WERI-Rb-1 (cell line): ENCODE data around the gene LYRM4.

Source experiments
- DNase-seq: peaks from one replicate; pipeline ENCODE4 v3.0.0-alpha.2; 2020
- H3K27ac ChIP-seq: fragments of 250-450 bp; sonication (Bioruptor Pico); 2 replicates; pipeline ENCODE4 v1.5.1; 2020; ENCODE audit warnings: mild to moderate bottlenecking, moderate library complexity
- H3K27me3 ChIP-seq: fragments of 250-450 bp; sonication (Bioruptor Pico); 2 replicates; pipeline ENCODE4 v1.5.1; 2021; ENCODE audit warnings: mild to moderate bottlenecking, low read depth, moderate library complexity; ENCODE audit not compliant: insufficient read depth, severe bottlenecking
- H3K36me3 ChIP-seq: fragments of 250-450 bp; sonication (Bioruptor Pico); 2 replicates; pipeline ENCODE4 v1.5.1; 2020; ENCODE audit warnings: mild to moderate bottlenecking, moderate library complexity
- H3K4me3 ChIP-seq: 2 replicates; pipeline ENCODE4 v1.5.1; 2011; ENCODE audit warnings: low read depth, mild to moderate bottlenecking, control low read depth, low read length
- H3K9me3 ChIP-seq: fragments of 250-450 bp; sonication (Bioruptor Pico); 2 replicates; pipeline ENCODE4 v1.5.1; 2021; ENCODE audit warnings: mild to moderate bottlenecking, moderate library complexity; ENCODE audit not compliant: severe bottlenecking
- TF ChIP-seq, protein P1 (sequence below): IDR thresholded peaks from 2 replicates; pipeline ENCODE4 v1.5.1; 2011; ENCODE audit warnings: low read depth, mild to moderate bottlenecking, control low read depth, inconsistent platforms, low read length

Gene LYRM4

DNA sequence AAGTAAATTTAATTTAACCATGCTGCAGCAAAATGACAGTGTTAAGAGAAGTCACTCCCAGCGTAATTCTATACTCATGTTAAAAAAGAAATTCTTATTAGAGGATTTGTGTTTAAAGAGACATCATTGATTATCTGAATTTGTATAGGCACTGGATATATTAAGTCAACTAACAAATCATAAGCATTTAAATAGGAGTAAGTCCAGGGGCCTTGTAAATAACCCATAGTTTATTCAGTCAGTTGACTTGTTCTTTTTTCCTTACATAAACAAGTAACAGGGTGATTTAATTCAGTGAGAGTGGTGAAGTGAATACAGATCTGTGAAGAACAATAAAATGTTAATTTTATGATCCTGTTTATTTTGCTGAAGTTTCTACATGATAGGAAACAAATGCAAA, 22.4 kb downstream of the LYRM4 start:
- no peak for DNase-seq
- TF ChIP-seq, protein P1, sequence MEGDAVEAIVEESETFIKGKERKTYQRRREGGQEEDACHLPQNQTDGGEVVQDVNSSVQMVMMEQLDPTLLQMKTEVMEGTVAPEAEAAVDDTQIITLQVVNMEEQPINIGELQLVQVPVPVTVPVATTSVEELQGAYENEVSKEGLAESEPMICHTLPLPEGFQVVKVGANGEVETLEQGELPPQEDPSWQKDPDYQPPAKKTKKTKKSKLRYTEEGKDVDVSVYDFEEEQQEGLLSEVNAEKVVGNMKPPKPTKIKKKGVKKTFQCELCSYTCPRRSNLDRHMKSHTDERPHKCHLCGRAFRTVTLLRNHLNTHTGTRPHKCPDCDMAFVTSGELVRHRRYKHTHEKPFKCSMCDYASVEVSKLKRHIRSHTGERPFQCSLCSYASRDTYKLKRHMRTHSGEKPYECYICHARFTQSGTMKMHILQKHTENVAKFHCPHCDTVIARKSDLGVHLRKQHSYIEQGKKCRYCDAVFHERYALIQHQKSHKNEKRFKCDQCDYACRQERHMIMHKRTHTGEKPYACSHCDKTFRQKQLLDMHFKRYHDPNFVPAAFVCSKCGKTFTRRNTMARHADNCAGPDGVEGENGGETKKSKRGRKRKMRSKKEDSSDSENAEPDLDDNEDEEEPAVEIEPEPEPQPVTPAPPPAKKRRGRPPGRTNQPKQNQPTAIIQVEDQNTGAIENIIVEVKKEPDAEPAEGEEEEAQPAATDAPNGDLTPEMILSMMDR, result no peak
- no peak overlapping the region for H3K27ac ChIP-seq
- H3K36me3 ChIP-seq, result peaks cover 16% of the 10 kb centered on the region
- no peaks in the 10 kb centered on the region for H3K27me3 ChIP-seq
- no peaks in the 10 kb centered on the region for H3K9me3 ChIP-seq
- H3K4me3 ChIP-seq, result no peak overlapping the region

DNA sequence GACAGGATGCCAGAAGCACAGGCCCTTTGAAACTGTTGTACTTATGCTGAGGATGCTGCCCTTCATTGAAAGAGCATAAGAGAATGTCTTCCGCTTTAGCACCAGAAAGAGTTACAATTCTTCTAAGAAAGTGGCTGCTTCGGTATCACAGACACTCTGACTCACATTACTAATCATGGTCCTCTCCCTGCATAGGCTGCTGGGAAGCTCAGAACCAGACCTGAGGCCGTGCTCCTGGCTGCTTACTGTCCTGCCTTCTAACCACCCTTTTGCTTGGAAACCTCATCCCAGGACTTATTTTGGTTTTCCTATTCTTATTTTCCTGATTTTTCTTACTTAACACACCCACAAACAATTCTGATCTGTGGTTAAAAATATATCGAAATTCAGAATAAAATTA, 22.9 kb downstream of the LYRM4 start:
- peaks cover 12% of the 10 kb centered on the region for H3K36me3 ChIP-seq
- TF ChIP-seq, protein P1, result no peak
- DNase-seq, result no peak

DNA sequence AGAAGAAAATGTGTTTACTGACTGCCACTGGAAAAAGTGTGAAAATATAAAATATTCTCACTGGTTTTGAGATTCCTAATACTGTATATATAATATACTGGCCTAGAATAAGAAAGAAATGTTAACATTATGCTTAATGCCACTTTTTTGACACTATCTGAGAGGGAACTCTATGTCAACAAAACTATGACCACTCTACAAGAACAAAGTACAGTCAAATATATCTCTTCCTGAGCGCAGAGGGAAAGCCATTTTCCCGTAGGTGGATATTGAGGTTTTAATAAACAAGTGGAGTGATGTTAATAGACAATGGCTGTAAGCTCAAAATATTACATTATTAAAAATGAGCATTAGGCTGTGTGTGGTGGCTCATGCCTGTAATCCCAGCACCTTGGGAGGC, 24.9 kb downstream of the LYRM4 start:
- H3K4me3 ChIP-seq, result no peak overlapping the region
- H3K27ac ChIP-seq, result no peak overlapping the region
- TF ChIP-seq, protein P1, result no peak
- no peaks in the 10 kb centered on the region for H3K27me3 ChIP-seq
- no peaks in the 10 kb centered on the region for H3K9me3 ChIP-seq
- DNase-seq, result no peak
- peaks cover 7% of the 10 kb centered on the region for H3K36me3 ChIP-seq

More for the DNA sequence above, 22.9 kb downstream of the LYRM4 start:
- Histone ChIP-seq H3K4me3 (no peak overlapping the region), H3K27ac (no peak overlapping the region), H3K9me3 (no peaks in the 10 kb centered on the region), H3K27me3 (no peaks in the 10 kb centered on the region)

- no peaks in the 10 kb centered on the region for H3K27me3 ChIP-seq
- H3K9me3 ChIP-seq, result no peaks in the 10 kb centered on the region
- TF ChIP-seq, protein P1, result no peak
- H3K27ac ChIP-seq, result no peak overlapping the region
- DNase-seq, result no peak
- no peak overlapping the region for H3K4me3 ChIP-seq
- peaks cover 7% of the 10 kb centered on the region for H3K36me3 ChIP-seq
Observed at GRCh38 chr6:5234874-5235273, 25.9 kb downstream of the LYRM4 start.

- DNase-seq, result no peak
- Histone ChIP-seq H3K27me3 (no peaks in the 10 kb centered on the region), H3K36me3 (peaks cover 7% of the 10 kb centered on the region; the same call in 1 of the 2 replicates), H3K27ac (no peak overlapping the region), H3K9me3 (no peaks in the 10 kb centered on the region), H3K4me3 (no peak overlapping the region)
- TF ChIP-seq, protein P1, result no peak
Observed at GRCh38 chr6:5231289-5231688, 29.5 kb downstream of the LYRM4 start.

DNA sequence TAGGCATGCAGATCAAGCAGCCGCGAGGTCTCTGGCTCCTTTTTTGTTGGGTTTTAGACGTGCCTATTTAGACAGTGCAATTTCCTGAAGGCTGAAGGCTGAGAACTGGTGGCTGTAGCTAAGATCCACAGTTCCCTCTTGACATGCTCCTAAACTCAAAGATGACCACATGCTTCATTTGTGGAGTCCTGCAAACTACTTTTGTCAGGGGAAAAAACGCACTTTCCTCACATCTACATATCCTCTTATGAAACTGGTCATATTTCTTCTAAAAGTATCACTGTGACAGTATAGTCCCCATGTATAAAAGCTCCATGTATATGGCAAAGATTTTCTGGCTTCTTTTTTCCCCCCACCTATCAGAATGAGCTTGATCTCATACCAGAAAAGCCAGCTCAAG, 30.7 kb downstream of the LYRM4 start:
- no peaks in the 10 kb centered on the region for H3K27me3 ChIP-seq
- no peak overlapping the region for H3K27ac ChIP-seq
- TF ChIP-seq, protein P1, result no peak
- H3K4me3 ChIP-seq, result no peak overlapping the region
- H3K9me3 ChIP-seq, result no peaks in the 10 kb centered on the region
- DNase-seq, result no peak
- no peaks in the 10 kb centered on the region for H3K36me3 ChIP-seq
